ENCODE results near the gene KIF18B.

The KIF18B gene

GRCh38 chr17:44906763-44907728 lies 40.5 kb downstream of the KIF18B start:
- ChIA-PET CTCF (interaction anchor here (1.2 to 1.3 kb wide), 2 partner anchors 115 to 228 kb away, joined by 3 to 5 read pairs; partner anchors contain the start of gene ACBD4), POLR2A (interaction anchor here (0.8 kb wide), 1 partner anchor 8 kb away, joined by 3 read pairs; the partner anchor contains the start of gene EFTUD2)
- TF ChIP-seq LEF1 (IDR thresholded peaks at IDR 0.05; ENCODE audit: borderline replicate concordance) (no peak), ZNF384 (IDR thresholded peaks at IDR 0.05) (no peak), SUZ12 (IDR thresholded peaks at IDR 0.05) (no peak), HDGF (IDR thresholded peaks at IDR 0.05; ENCODE audit: borderline replicate concordance) (no peak), TARDBP (IDR thresholded peaks at IDR 0.05) (no peak)
- DNase-seq (ENCODE audit: extremely low spot score), result no peak

- CTCF ChIA-PET, result no interaction called here
- POLR2A ChIA-PET, result no interaction called here
- DNase-seq (ENCODE audit: extremely low spot score), result no peak
- TF ChIP-seq CTBP1 (IDR thresholded peaks at IDR 0.05; ENCODE audit: borderline replicate concordance), result no peak
- no peak for TF ChIP-seq ELF4 (IDR thresholded peaks at IDR 0.05)
- no peak for TF ChIP-seq TARDBP (IDR thresholded peaks at IDR 0.05)
- no peak for TF ChIP-seq NFRKB (IDR thresholded peaks at IDR 0.05)
- TF ChIP-seq BHLHE40 (IDR thresholded peaks at IDR 0.05; ENCODE audit: borderline replicate concordance), result no peak
- no peak for TF ChIP-seq ARNT (IDR thresholded peaks at IDR 0.05)
- TF ChIP-seq FOXA1 (IDR thresholded peaks at IDR 0.05), result no peak
- no peak for TF ChIP-seq HDGF (IDR thresholded peaks at IDR 0.05; ENCODE audit: borderline replicate concordance)
- TF ChIP-seq FOXK2 (IDR thresholded peaks at IDR 0.05), result no peak
- no peak for TF ChIP-seq FOXM1 (IDR thresholded peaks at IDR 0.05; ENCODE audit: borderline replicate concordance)
- no peak for TF ChIP-seq PKNOX1 (IDR thresholded peaks at IDR 0.05)
- TF ChIP-seq ZNF384 (IDR thresholded peaks at IDR 0.05), result no peak
- TF ChIP-seq SUZ12 (IDR thresholded peaks at IDR 0.05), result no peak
- no peak for TF ChIP-seq SP1 (IDR thresholded peaks at IDR 0.05)
- TF ChIP-seq L3MBTL2 (conservative IDR thresholded peaks at IDR 0.05), result no peak
- no peak for TF ChIP-seq LEF1 (IDR thresholded peaks at IDR 0.05; ENCODE audit: borderline replicate concordance)
Measured at GRCh38 chr17:44906010-44906646, 41.4 kb downstream of the KIF18B start.

- TF ChIP-seq CTBP1 (IDR thresholded peaks at IDR 0.05; ENCODE audit: borderline replicate concordance) (no peak), NFRKB (IDR thresholded peaks at IDR 0.05) (no peak), LEF1 (IDR thresholded peaks at IDR 0.05; ENCODE audit: borderline replicate concordance) (no peak), TARDBP (IDR thresholded peaks at IDR 0.05) (no peak), SP1 (IDR thresholded peaks at IDR 0.05) (no peak), ELF4 (IDR thresholded peaks at IDR 0.05) (no peak), BHLHE40 (IDR thresholded peaks at IDR 0.05; ENCODE audit: borderline replicate concordance) (no peak), ZNF384 (IDR thresholded peaks at IDR 0.05) (no peak), SUZ12 (IDR thresholded peaks at IDR 0.05) (no peak), L3MBTL2 (conservative IDR thresholded peaks at IDR 0.05) (no peak), FOXK2 (IDR thresholded peaks at IDR 0.05) (no peak), ARNT (IDR thresholded peaks at IDR 0.05) (no peak), FOXM1 (IDR thresholded peaks at IDR 0.05; ENCODE audit: borderline replicate concordance) (no peak), PKNOX1 (IDR thresholded peaks at IDR 0.05) (no peak), FOXA1 (IDR thresholded peaks at IDR 0.05) (no peak), HDGF (IDR thresholded peaks at IDR 0.05; ENCODE audit: borderline replicate concordance) (no peak)
- ChIA-PET POLR2A (interaction anchor here (0.8 to 1.6 kb wide), 2 partner anchors 16 to 156 kb away, joined by 3 read pairs; partner anchors contain the start of gene NMT1), CTCF (interaction anchor here (1.0 kb wide), 1 partner anchor 230 kb away, joined by 3 read pairs; the partner anchor contains the start of gene ACBD4)
- no peak for DNase-seq (ENCODE audit: extremely low spot score)
Measured at GRCh38 chr17:44905006-44906000, 42.3 kb downstream of the KIF18B start.

GRCh38 chr17:44904001-44904984 lies 43.3 kb downstream of the KIF18B start:
- CTCF ChIA-PET, result interaction anchor here (1.0 kb wide), 1 partner anchor 231 kb away, joined by 3 read pairs; the partner anchor contains the start of gene ACBD4

More at GRCh38 chr17:44904001-44904984, 43.3 kb downstream of the KIF18B start:
- DNase-seq (ENCODE audit: extremely low spot score), result no peak
- POLR2A ChIA-PET, result interaction anchor here (0.8 to 1.6 kb wide), 2 partner anchors 17 to 157 kb away, joined by 3 read pairs; partner anchors contain the start of gene NMT1
- TF ChIP-seq SP1 (IDR thresholded peaks at IDR 0.05) (no peak), HDGF (IDR thresholded peaks at IDR 0.05; ENCODE audit: borderline replicate concordance) (no peak), ARNT (IDR thresholded peaks at IDR 0.05) (no peak), TARDBP (IDR thresholded peaks at IDR 0.05) (no peak), SUZ12 (IDR thresholded peaks at IDR 0.05) (no peak), FOXA1 (IDR thresholded peaks at IDR 0.05) (no peak), NFRKB (IDR thresholded peaks at IDR 0.05) (no peak), FOXK2 (IDR thresholded peaks at IDR 0.05) (no peak), L3MBTL2 (conservative IDR thresholded peaks at IDR 0.05) (no peak), CTBP1 (IDR thresholded peaks at IDR 0.05; ENCODE audit: borderline replicate concordance) (no peak), ZNF384 (IDR thresholded peaks at IDR 0.05) (no peak), ELF4 (IDR thresholded peaks at IDR 0.05) (no peak), BHLHE40 (IDR thresholded peaks at IDR 0.05; ENCODE audit: borderline replicate concordance) (no peak), LEF1 (IDR thresholded peaks at IDR 0.05; ENCODE audit: borderline replicate concordance) (no peak), PKNOX1 (IDR thresholded peaks at IDR 0.05) (no peak), FOXM1 (IDR thresholded peaks at IDR 0.05; ENCODE audit: borderline replicate concordance) (no peak)
